Choroid plexus epithelial cell (primary cell): ENCODE data around the gene MRGPRX3.
A peak's percentile ranks its signal among the peaks of the same experiment; 100 is the strongest.

Source experiments
- DNase-seq: peaks from one replicate; pipeline ENCODE4 v3.0.0-alpha.2; 2010; ENCODE audit warnings: low read depth
- H3K4me3 ChIP-seq: 2 replicates; pipeline ENCODE4 v1.5.1; 2011; ENCODE audit warnings: low read depth, mild to moderate bottlenecking, control low read depth, low read length, moderate library complexity
- TF ChIP-seq, protein P1 (sequence below): conservative IDR thresholded peaks from 2 replicates; pipeline ENCODE4 v1.5.1; 2011; ENCODE audit warnings: low read depth, mild to moderate bottlenecking, control low read depth, inconsistent platforms, low read length, moderate library complexity

The MRGPRX3 gene

DNA sequence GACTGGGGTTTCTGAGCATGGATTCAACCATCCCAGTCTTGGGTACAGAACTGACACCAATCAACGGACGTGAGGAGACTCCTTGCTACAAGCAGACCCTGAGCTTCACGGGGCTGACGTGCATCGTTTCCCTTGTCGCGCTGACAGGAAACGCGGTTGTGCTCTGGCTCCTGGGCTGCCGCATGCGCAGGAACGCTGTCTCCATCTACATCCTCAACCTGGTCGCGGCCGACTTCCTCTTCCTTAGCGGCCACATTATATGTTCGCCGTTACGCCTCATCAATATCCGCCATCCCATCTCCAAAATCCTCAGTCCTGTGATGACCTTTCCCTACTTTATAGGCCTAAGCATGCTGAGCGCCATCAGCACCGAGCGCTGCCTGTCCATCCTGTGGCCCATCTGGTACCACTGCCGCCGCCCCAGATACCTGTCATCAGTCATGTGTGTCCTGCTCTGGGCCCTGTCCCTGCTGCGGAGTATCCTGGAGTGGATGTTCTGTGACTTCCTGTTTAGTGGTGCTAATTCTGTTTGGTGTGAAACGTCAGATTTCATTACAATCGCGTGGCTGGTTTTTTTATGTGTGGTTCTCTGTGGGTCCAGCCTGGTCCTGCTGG lies 4.9 kb downstream of the MRGPRX3 start:
- TF ChIP-seq, protein P1, sequence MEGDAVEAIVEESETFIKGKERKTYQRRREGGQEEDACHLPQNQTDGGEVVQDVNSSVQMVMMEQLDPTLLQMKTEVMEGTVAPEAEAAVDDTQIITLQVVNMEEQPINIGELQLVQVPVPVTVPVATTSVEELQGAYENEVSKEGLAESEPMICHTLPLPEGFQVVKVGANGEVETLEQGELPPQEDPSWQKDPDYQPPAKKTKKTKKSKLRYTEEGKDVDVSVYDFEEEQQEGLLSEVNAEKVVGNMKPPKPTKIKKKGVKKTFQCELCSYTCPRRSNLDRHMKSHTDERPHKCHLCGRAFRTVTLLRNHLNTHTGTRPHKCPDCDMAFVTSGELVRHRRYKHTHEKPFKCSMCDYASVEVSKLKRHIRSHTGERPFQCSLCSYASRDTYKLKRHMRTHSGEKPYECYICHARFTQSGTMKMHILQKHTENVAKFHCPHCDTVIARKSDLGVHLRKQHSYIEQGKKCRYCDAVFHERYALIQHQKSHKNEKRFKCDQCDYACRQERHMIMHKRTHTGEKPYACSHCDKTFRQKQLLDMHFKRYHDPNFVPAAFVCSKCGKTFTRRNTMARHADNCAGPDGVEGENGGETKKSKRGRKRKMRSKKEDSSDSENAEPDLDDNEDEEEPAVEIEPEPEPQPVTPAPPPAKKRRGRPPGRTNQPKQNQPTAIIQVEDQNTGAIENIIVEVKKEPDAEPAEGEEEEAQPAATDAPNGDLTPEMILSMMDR, result no peak
- no peak for DNase-seq
- H3K4me3 ChIP-seq, result no peak overlapping the region

DNA sequence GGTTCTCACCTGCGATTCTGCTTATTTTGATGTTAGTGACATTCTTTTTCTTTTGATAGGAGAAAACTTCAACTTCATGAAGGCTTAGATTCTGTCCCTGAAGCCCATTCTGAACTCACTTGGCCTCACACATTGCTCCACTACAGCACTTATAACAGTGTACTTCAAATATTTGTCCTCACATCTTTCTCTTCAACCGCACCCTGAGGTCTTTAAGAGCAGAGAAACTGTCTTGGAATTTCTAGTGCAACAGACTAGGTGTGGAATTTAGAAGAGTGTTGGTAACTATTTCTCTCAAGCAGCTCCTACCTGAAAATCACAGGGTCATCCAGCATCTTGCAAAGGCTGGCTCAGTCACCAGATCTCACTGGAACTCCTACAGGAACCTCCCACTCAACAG lies 7.8 kb downstream of the MRGPRX3 start:
- TF ChIP-seq, protein P1, result no peak
- no peak for DNase-seq
- no peak overlapping the region for H3K4me3 ChIP-seq

- TF ChIP-seq, protein P1, result no peak
- no peak overlapping the region for H3K4me3 ChIP-seq
- DNase-seq, result peak; percentile 20
Observed at GRCh38 chr11:18144243-18144642, 11.9 kb downstream of the MRGPRX3 start.

DNA sequence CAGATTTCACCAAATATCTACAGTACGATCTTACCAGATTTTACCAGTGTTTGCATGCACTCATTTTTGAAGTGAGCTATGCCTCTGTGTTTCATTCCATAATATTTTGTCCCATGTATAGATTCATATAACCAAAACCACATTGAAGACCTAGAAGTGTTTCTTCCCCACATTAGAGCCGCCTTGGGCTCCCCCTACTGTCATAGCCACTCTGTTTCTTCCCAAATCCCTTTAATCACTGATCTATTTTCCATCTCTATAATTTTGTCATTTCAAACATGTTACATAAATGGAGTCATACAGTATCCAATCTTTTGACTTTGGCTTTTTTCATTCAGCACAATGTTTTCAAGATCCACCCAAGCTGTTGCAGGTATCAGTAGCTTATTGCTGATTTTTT lies 12.7 kb downstream of the MRGPRX3 start:
- TF ChIP-seq, protein P1, result peak; percentile 51
- H3K4me3 ChIP-seq, result no peak overlapping the region
- DNase-seq, result peak; percentile 14

GRCh38 chr11:18145837-18146236 lies 13.5 kb downstream of the MRGPRX3 start:
- no peak for DNase-seq
- no peak overlapping the region for H3K4me3 ChIP-seq
- TF ChIP-seq, protein P1, result no peak

DNA sequence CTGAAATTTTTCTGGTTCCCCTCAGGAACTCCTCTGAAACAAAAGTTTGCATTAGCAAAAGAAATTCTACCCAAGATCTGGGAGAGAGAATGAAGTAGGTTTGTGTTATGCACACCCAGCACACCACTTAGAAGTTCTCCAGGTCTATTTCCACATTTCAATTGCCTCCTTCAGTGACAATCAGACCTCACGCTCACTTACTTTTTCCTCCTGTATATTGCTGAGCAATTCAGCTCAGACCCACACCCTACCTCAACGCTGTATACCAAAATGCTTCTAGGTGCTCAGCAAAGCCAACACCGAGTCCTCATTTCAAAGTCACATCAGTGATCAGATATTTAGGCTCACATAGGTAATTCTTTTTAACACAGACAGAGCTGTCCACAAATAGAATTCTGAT lies 19.2 kb downstream of the MRGPRX3 start:
- TF ChIP-seq, protein P1, result no peak

DNA sequence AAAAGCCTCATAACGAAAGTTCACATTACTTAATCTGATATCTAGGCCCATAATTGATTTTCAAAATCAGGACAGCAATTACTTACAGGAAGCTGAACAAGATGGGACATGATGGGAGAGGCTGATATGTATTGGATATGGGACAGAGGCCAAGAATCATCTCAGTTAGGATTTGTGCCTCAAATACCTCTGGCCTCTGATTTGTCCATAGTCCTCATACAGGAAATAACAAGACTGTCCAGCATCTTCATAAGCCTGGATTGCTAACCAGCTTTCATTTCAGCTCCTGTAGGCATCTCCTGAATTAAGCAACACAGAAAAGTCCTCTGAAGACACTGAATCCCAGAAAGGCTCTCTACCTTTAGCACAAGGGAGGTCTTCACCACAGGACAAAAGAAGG lies 36.0 kb downstream of the MRGPRX3 start:
- TF ChIP-seq, protein P1, result no peak

More for the DNA sequence above, 19.2 kb downstream of the MRGPRX3 start:
- no peak for DNase-seq
- H3K4me3 ChIP-seq, result no peak overlapping the region

More for the DNA sequence above, 36.0 kb downstream of the MRGPRX3 start:
- no peak overlapping the region for H3K4me3 ChIP-seq
- no peak for DNase-seq
